Measurements from ENCODE around the gene FRMPD2.
A peak's percentile ranks its signal among the peaks of the same experiment; 100 is the strongest.
"Not testable (repeated sequence)": the region's sequence is repeated elsewhere in the genome, so short reads cannot be mapped to it uniquely, and the experiment has no call there.

FRMPD2 gene

DNA sequence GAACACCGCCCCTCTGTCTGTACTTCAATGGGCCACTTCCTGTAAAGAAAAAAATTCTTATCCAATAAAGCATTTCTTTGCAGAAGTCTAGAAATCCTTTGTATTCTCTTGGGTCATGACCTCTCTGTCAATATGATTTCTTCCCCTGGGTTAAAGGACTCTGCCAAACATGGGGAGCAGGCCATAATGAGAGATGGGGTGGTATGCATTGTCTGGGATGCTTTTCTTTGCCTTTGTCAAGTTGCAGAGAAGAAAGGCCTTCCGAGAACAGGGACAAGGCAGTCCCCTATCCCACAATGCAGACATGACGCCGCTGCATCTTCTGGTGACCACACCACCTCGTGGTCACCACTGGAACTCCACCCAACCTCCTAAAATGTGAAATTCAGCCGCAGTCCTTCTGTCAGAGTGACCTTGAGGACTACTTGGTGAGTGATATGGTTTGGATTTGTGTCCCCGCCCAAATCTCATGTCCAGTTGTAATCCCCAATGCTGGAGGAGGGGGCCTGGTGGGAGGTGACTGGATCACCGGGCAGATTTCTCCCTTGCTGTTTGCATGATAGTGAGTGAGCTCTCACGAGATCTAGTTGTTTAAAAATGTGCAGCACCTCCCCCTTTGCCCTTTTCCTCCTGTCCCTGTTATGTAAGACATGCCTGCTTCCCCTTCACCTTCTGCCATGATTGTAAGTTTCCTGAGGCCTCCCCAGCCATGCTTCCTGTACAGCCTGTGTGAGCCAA is 15.2 kb upstream of the FRMPD2 start:
- DNase-seq (ENCODE audit: low spot score) = peak; percentile 56

DNA sequence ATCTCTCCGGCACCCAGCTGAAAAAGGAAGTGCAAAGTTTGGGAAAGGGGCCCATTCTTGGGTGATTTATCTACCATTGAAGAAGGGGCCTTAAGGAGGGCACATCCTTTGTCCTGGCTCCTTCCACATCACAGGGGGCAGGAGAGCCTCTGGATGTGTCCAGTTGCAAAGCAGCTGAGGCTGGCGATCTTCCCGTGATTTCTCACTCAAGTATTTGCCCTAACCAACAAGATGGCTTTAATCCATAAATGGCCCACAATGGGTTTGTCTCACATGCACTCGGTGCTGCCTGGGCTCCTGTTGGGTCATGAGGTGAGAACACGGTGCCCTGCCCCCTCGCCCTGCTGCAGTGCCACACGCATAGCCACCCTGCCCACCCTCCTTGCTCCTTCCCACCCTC is 14.2 kb upstream of the FRMPD2 start:
- DNase-seq (ENCODE audit: low spot score) = no peak

DNA sequence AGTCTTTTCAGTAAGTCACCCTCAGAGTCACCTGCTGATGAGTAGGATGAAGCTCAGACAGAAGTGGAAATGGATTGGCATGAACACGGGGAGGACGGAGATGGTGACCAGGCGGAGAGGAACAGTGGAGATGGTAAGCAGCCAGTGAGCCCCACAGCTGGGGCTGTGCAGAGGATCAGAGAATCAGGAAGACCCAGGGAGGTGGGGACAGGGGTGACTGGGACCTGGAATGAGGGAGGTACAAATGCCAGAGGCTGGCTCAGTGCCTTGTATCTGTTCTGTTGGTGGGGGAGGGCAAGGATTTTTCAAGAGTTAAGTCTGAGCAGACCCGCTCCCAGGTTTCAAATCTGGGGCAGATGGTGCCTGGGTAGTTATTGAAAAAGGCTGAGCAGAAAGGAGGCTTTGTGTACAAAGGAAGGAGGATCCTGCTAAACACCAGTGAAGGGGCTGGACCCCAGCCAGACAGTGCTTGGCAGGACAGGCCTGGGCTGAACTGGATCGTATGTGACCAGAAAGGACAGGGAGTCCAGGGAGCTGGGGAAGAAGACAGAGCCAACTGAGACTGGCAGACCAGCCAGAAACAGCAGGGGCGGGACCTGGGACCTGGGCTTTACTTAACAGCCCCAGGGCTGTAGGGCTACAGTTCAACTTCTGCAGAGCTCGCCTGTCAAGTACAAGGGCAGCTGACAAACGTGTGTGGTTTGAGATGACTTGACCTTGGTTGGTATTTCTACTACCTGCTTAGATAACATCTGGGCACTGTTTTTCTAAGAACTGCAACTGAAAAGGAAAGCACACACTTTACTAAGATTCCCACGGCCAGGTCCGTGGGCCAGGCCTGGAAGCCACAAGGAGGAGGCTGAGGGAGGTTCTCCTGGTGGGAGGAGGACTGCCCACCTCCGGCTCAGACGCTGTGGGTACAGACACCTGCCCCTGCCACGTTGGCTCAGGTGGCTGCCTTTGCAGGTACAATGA is 13.2 kb upstream of the FRMPD2 start:
- DNase-seq (ENCODE audit: low spot score) = no peak

DNA sequence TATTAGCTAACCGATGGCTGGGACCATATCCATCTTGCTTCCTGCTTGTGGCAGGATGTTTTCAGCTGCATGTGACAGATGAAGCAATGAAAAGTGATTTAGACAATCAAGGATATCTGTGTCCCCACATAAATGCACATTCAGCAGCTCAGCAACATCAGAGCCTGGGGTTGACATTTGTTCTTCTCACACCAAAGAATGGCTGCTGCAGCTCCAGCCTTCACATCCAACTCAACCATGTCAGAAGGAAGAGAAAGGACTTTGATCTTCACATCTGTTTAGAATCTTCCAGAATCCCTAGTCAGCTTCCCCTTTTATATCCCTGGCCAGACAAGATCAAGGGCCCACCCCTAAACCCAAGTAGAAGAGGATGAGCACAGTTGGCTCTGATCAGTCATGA is 11.9 kb upstream of the FRMPD2 start:
- no peak for DNase-seq (ENCODE audit: low spot score)

DNA sequence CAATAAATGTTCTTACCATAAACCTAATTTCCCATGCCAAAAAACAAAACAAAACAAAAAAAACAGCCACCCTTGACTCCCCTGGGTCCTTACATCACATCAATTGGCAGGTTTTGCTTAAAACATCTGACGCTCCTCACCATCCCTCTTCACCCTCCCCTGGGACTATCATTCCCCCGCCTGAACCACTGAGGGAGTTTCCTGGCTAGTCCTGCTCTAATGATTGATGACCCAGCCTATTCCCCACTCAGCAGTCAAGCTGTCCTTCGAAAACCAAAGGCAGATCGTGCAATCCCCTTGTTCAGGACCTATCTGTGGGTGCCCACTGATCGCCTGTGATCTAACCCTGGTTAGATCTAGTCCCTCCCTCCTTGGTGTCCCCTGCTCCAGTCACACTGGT is 11.2 kb upstream of the FRMPD2 start:
- DNase-seq (ENCODE audit: low spot score) = no peak

DNA sequence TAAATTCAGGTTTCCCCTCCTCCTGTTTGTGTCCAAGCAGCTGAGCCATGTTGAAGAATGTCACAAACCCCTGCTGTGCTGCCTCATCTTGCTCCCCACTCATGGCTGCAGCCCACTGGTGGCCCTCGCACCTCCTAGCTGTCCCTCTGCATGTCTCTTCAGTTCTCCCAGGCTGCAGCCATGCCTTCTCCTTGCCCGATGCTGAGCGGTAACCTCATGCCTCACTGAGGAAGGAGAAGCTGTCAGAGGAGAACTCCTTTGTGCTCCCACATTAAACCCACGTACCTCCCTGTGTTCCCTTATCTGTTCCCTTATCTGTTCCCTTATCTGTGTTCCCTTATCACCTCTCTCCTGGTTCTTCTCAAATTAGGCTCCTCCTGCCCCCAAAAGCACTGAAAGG is 10.3 kb upstream of the FRMPD2 start:
- no peak for DNase-seq (ENCODE audit: low spot score)

DNA sequence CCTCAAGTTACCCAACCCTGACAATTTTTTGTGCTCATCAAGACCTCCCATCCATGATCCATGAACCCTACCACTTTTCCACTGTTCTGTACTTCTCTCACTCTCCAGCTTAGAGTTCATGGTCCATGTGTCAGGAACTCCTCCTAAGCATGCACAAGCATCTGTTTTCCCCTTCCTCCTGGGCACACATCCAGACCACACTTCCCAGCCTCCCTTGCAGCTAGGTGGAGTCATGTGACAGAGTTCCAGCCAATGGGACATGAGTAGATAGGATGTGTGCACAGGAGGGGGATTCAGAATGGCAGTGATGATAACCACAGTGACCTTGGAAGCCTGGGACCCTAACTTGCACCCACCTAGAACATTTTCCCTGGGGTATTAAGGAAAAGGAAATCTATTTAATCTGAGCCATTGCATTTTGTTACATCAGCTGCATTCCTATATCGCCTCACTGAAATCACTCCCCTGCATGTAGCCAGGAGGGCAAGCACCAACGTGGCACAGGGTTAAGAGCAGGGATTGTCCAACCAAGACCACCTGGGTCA is 9.6 kb upstream of the FRMPD2 start:
- DNase-seq (ENCODE audit: low spot score) = no peak

DNA sequence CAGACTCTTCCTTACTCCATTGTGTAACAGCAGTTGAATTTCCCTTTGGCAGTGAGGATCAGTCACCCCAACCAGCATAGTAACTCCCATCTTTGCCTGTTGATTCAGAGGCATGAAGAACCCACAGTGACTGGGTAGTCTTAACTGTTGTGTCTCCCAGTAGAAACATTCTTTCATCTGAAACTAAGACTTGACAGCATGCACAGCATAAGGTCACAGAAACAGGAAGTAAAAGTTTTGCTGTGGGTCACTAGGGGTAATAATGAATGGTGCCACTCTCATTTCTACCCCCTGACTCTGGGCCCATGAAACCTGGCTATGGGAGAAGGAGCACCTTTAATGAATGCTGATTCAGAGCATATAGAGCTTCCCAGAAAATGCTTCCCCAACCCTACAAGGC is 8.3 kb upstream of the FRMPD2 start:
- DNase-seq (ENCODE audit: low spot score) = no peak

DNA sequence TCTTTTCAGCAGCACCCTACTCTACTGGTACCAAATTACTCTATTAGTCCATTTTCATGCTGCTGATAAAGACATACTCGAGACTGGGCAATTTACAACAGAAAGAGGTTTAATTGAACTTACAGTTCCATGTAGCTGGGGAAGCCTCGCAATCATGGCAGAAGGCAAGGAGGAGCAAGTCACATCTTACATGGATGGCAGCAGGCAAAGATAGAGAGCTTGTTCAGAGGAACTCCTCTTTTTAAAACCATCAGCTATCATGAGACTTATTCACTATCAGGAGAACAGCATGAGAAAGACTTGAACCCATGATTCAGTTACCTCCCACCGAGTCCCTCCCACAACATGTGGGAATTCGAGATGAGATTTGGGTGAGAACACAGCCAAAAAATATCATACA is 7.2 kb upstream of the FRMPD2 start:
- not testable (repeated sequence) for DNase-seq (ENCODE audit: low spot score)

DNA sequence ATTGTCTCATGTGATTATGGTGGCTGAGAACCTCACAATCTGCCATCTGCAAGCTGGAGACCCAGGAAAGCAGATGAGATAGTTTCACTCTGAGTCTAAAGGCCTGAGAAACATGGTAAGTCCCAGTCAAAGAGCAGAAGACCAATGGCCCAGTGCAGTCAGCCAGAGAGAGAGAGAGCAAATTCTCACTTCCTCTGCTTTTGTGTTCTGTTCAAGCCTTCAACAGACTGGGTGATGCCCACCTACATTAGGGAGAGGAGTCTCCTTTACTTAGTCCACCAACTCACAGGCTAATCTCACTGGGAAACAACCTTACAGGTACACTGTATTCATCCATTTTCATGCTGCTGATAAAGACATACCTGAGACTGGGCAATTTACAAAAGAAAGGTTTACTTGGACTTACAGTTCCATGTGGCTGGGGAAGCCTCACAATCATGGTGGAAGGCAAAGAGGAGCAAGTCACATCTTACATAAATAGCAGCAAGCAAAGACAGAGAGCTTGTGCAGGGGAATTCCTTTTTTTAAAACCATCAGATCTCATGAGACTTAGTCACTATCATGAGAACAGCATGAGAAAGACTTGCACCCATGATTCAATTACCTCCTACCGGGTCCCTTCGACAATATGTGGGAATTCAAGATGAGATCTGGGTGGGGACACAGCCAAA is 4.7 kb upstream of the FRMPD2 start:
- no peak for DNase-seq (ENCODE audit: low spot score)

DNA sequence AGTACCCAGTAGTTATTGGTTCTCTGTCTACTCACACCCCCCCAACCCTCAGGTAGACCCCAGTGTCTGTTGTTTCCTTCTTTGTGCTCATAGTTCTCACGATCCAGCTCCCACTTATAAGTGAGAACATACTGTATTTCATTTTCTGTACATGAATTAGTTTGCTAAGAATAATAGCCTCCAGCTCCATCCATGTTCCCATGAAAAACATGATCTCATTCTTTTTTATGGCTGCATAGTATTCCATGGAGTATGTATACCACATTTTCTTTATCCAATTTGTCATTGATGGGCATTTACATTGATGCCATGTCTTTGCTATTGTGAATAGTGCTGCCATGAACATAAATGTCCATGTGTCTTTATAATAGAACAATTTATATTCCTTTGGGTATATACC is 2.6 kb upstream of the FRMPD2 start:
- no peak for DNase-seq (ENCODE audit: low spot score)

DNA sequence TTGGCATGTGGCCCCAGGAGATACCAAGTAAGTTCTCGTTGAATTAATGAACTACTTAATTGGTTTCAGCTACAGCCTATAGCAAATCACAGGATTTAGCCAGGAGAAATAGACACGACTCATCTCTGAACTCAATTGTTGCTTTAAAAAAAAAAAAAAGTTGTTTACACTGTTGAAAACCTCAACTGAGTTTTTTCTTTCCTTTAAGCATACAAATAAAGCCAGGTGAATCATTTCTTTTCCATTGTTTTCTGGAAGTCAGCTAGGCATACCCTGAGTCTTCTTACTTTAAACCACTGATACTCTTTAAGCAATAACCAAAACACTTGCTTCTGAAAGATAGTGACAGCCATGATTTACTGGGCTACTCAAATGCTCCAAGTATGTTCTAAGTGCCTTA is 755 bp downstream of the FRMPD2 start:
- peak; percentile 51 for DNase-seq (ENCODE audit: low spot score)

DNA sequence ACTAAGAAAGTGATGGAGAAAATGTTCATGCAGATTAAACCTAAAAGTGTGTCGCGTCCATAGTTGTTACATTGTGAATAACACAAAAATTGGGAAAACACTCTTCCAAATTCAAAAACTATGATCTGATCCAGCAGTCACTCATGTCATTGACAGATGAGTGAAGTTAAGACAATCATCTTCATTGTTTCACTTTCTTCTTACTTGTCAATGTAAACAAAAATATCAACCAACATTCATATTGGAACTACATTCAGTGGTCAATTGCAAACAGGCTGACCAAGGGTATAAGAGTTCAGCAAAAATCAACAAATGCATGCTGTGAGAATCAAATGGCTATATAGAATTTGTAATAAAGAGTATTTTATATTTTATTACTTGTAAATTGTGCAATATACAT is 1.8 kb downstream of the FRMPD2 start:
- no peak for DNase-seq (ENCODE audit: low spot score)

DNA sequence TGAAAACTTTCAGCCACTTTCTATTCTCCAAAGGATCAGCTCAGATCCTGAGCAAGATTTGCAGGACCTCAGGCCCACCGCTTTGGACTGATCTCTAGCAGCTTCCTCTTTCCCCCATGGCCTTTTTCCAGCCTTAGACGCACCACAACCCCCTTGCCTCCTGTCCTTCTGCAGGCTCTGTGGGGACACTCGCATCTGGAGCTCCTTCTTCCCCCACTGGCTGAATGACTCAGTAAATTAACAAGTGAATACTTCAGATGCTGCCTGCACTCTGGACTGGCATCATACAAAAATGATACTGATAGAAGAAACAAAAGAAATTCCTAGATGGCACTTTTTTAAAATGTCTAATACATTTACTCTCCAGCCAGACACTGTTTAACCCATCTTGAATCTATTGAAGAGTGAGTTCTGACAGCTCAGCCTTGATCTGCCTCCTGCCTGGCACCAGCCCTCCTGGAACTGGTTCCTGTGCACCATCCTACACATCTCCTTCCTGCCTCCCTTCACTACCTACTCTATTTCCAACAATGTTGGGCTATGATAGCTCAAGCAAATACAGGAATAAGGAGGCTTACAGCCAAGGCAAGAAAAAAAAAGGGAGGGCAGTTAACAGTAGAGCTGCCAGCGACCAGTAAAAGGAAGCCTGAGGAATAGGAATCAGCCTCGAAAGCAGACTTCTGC is 3.3 kb downstream of the FRMPD2 start:
- DNase-seq (ENCODE audit: low spot score) = no peak

DNA sequence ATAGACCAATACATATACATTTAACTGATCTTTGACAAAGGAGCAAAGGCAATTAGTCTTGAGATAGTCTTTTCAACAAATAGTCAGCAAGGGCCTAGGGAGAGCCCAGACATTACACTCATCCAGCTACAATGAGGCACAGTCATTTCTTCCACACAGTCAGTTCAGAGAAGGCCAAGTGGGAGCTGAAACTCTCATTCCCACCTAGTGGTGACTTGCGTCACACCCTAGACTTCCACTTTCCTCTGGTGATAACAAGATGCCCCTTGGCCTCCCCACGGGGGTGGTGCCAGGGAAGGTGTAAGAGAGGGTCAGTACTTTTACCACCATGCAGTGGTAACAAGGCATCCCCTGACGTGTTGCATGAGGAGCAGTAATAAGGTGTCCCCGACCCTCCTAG is 8.0 kb downstream of the FRMPD2 start:
- DNase-seq (ENCODE audit: low spot score) = no peak

DNA sequence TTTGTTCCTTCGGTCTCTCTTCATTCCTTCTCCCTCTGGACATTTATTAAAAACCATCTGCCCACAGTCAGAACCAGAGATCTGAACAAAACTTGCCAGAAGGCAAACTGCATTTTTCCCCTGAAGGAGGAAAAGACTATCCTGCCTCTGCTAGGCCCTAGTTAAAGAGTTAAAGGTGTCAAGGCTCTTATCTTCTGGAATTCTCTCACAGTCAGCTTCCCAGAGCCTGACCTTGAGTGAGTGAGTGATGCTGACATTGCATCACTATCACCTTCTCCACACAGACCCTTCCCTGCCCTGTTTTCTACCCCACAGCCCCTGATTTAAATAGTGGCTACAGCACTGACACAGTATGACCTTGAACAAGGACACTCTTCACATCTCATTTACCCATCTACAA is 16.4 kb downstream of the FRMPD2 start:
- no peak for DNase-seq (ENCODE audit: low spot score)

DNA sequence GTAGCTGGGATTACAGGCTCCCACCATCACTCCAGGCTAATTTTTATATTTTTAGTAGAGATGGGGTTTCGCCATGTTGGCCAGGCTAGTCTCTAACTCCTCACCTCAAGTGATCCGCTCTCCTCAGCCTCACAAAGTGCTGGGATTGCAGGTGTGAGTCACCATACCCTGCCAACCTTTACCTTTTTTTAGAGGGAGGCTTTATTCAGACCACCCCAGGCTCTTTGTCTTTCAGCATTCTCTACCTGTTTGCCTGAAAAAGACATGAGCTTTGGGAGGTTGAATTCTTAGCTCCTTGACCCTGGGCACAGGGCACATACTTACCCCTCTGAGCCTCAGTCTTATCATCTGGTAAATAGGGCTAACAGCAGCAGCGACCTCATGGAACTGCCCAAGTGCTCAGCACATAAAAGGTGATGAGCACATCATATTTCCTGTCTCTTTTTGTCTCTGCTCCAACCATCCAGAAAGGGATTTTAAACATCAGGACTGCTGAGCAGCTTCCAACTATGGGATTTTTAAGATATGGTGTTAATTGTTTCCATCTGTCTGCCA is 17.0 kb downstream of the FRMPD2 start:
- DNase-seq (ENCODE audit: low spot score) = no peak

DNA sequence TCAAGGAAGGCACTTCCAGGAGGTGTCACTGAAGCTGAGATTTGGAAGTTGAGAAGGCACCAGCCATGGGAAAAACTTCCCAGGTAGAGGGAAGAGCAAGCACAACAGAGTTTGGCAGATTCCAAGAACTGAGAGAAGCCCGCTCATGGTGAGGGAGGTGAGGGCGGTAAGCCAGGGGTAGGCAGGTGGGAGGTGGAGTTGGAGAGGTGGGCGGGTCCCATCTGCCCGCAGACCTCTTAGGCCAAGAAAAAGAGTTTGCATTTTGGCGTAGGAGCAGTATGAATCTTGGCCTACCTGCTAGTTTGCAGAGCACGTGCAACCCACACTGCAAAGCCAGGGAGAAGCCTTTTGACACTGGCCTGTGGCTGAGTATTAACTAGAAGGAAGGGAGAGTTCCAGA is 18.8 kb downstream of the FRMPD2 start:
- no peak for DNase-seq (ENCODE audit: low spot score)

DNA sequence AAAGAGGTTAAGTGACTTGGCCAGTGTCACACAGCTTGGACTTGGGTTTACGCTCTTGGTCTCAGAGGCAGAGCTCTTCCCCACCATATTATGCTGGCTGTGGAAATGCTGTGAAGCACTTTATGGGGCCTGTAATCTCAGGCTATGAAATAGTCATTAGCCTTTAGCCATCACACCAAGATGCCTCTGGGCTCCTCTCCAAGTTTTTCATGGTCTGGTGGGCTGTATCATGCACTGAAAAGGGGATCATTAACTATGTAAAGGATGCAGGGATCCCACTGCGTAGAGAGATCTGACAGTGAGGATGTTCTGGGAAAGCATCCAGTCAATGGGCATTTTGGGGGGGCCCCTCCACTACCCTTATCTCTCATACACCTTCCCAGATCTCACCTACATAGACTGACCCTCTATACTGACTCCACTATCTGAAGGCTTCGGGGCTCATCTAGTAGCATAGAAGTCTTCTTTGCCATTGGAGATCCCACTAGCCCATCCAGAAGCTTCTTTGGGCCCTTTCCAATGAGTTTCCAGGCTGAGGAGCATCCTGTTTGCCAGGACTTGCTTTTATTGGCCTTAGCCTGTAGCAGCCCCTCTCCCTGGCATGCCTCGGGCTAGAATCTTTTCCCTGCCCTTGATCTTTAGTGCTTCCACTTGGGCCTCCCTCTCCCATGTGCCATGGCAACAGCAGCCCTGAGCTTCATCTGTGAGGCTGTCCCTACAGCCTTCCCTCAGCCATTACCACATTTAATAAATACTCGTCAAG is 19.6 kb downstream of the FRMPD2 start:
- no peak for DNase-seq (ENCODE audit: low spot score)

DNA sequence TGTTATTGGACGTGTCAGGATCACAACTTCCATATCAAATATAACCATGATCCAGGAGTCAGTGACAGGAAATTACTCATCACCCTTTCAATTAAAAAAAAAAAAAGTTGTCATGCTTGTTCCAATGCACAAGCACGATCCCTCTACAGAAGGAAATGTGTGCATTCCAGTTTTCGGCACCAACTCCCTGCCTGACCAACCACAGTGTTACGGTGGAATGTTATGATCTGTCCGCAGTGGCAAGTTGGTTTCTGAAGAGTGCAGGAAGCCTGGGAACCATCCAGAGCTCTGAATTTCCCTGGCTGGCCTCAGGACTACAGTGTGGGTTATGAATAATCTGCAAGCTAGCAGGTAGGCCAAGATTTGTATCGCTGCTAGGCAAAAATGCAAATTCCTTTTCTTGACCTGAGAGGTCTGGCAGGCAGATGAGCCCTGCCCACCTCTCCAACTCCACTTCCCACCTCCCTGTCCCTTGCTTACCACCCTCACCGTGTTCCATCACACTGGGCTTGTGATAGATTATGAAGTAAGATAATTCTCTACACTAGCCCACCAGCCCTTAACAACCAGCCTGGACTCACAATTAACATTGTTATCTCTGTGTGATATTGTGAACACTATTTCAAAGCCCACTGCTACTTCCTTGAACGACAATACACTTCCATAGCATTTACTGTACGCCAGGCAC is 20.4 kb downstream of the FRMPD2 start:
- DNase-seq (ENCODE audit: low spot score) = peak; percentile 68

All from kidney capillary endothelial cell (primary cell).